COR-L47 (cell line): ENCODE results near the gene OPA3.

Experiments
- DNase-seq: peaks from one replicate; lab custom pipeline; 2025; lab: John Stamatoyannopoulos, UW

The OPA3 gene

GRCh38 chr19:45564131-45564780 lies 20.3 kb downstream of the OPA3 start:
- no peak for DNase-seq

- DNase-seq: no peak
Measured at GRCh38 chr19:45560686-45561085, 23.9 kb downstream of the OPA3 start.

GRCh38 chr19:45560038-45560437 lies 24.6 kb downstream of the OPA3 start:
- no peak for DNase-seq

GRCh38 chr19:45558399-45558878 lies 26.2 kb downstream of the OPA3 start:
- no peak for DNase-seq

- no peak for DNase-seq
Measured at GRCh38 chr19:45556835-45557234, 27.8 kb downstream of the OPA3 start.

GRCh38 chr19:45554481-45554880 lies 30.1 kb downstream of the OPA3 start:
- no peak for DNase-seq

GRCh38 chr19:45553464-45553863 lies 31.1 kb downstream of the OPA3 start:
- DNase-seq: no peak

- DNase-seq: no peak
Measured at GRCh38 chr19:45547965-45548609, 36.5 kb downstream of the OPA3 start.

GRCh38 chr19:45547211-45547770 lies 37.3 kb downstream of the OPA3 start:
- DNase-seq: no peak

- DNase-seq: no peak
Measured at GRCh38 chr19:45542234-45542668, 42.4 kb downstream of the OPA3 start.

- no peak for DNase-seq
Measured at GRCh38 chr19:45539459-45539858, 45.1 kb downstream of the OPA3 start.

- DNase-seq: no peak
Measured at GRCh38 chr19:45531349-45531748, 53.3 kb downstream of the OPA3 start.

GRCh38 chr19:45529420-45529785 lies 55.2 kb downstream of the OPA3 start:
- no peak for DNase-seq

- DNase-seq: peak; percentile 66
Measured at GRCh38 chr19:45528744-45529419, 55.7 kb downstream of the OPA3 start.

- no peak for DNase-seq
Measured at GRCh38 chr19:45528149-45528743, 56.4 kb downstream of the OPA3 start.

GRCh38 chr19:45527731-45528130 lies 56.9 kb downstream of the OPA3 start:
- no peak for DNase-seq

GRCh38 chr19:45526971-45527370 lies 57.6 kb downstream of the OPA3 start:
- no peak for DNase-seq

GRCh38 chr19:45526143-45526542 lies 58.5 kb downstream of the OPA3 start:
- DNase-seq: peak; percentile 44

- no peak for DNase-seq
Measured at GRCh38 chr19:45524575-45525129, 60.0 kb downstream of the OPA3 start.

GRCh38 chr19:45523642-45524256 lies 60.9 kb downstream of the OPA3 start:
- DNase-seq: peak; percentile 74
